ENCODE results near the gene ECM1.

The ECM1 gene

GRCh38 chr1:150560011-150560438 lies 52.1 kb downstream of the ECM1 start:
- peak; percentile 74 for DNase-seq (ENCODE audit: low spot score)
- Histone ChIP-seq H2AK5ac (ENCODE audit: low read depth, low read length) (peak overlapping the region; percentile 29), H4K8ac (ENCODE audit: low read depth, low read length) (no peak overlapping the region), H3K14ac (ENCODE audit: low read length) (no peak overlapping the region), H2BK15ac (ENCODE audit: low read length) (no peak overlapping the region), H3K23ac (ENCODE audit: low read depth, low read length, poor library complexity) (no peak overlapping the region), H3K4me2 (ENCODE audit: insufficient read depth, low read length, poor library complexity, severe bottlenecking) (no peak overlapping the region), H3K4me3 (ENCODE audit: low read length in 2 of 2) (peak overlapping the region in 1 of 2 donors; percentile 43), H3K27me3 (ENCODE audit: control insufficient read depth in 3 of 3, insufficient read depth in 3 of 3, low read depth in 1 of 3, low read length in 3 of 3) (no peaks in the 10 kb centered on the region), H2AFZ (ENCODE audit: low read length) (no peak overlapping the region), H3K9ac (ENCODE audit: low read depth, low read length, poor library complexity) (no peak overlapping the region), H2BK5ac (ENCODE audit: low read length) (no peak overlapping the region), H3K4ac (ENCODE audit: low read length) (no peak overlapping the region), H2BK120ac (ENCODE audit: low read depth, low read length) (no peak overlapping the region), H4K91ac (ENCODE audit: low read depth, low read length, poor library complexity) (no peak overlapping the region), H3K27ac (replicated peaks; ENCODE audit: low read length) (peak overlapping the region; percentile 6), H3K9me3 (replicated peaks in 1 of 2; ENCODE audit: control insufficient read depth in 2 of 2, insufficient read depth in 1 of 2, low read depth in 1 of 2, low read length in 2 of 2) (peaks cover 0 to 2% of the 10 kb centered on the region in 2 donors), H2BK12ac (ENCODE audit: low read length) (no peak overlapping the region), H3K36me3 (replicated peaks in 1 of 2; ENCODE audit: control insufficient read depth in 2 of 2, insufficient read depth in 2 of 2, low read length in 2 of 2) (peaks cover 3 to 4% of the 10 kb centered on the region in 2 donors), H3K4me1 (ENCODE audit: control insufficient read depth in 2 of 2, insufficient read depth in 1 of 2, low read depth in 1 of 2, low read length in 2 of 2) (peaks cover 25 to 30% of the 10 kb centered on the region in 2 donors), H3K18ac (ENCODE audit: low read length) (peak overlapping the region; percentile 33), H3K79me1 (ENCODE audit: low read depth, low read length) (peaks cover 6% of the 10 kb centered on the region)
- WGBS, 2 donors (ENCODE audit: extremely low coverage in 2 of 2, insufficient read length in 2 of 2, insufficient replicate concordance in 1 of 2) = no CpG with 5 or more reads among the region's 9 CpGs

- H4K91ac ChIP-seq (ENCODE audit: low read depth, low read length, poor library complexity) = no peak overlapping the region
- no peak overlapping the region for H4K8ac ChIP-seq (ENCODE audit: low read depth, low read length)
- WGBS, 2 donors (ENCODE audit: extremely low coverage in 2 of 2, insufficient read length in 2 of 2, insufficient replicate concordance in 1 of 2) = no CpG with 5 or more reads among the region's 17 CpGs
- no peak overlapping the region for H2BK120ac ChIP-seq (ENCODE audit: low read depth, low read length)
- H3K4me2 ChIP-seq (ENCODE audit: insufficient read depth, low read length, poor library complexity, severe bottlenecking) = peak overlapping the region; percentile 90
- peak overlapping the region; percentile 38 for H3K23ac ChIP-seq (ENCODE audit: low read depth, low read length, poor library complexity)
- peaks cover 2% of the 10 kb centered on the region for H3K79me1 ChIP-seq (ENCODE audit: low read depth, low read length)
- H3K4me1 ChIP-seq (ENCODE audit: control insufficient read depth in 2 of 2, insufficient read depth in 1 of 2, low read depth in 1 of 2, low read length in 2 of 2) = peaks cover 26 to 27% of the 10 kb centered on the region in 2 donors
- H2BK12ac ChIP-seq (ENCODE audit: low read length) = no peak overlapping the region
- peak overlapping the region; percentile 84 for H2AFZ ChIP-seq (ENCODE audit: low read length)
- peak overlapping the region; percentile 100 for H3K27ac ChIP-seq (replicated peaks; ENCODE audit: low read length)
- no peak overlapping the region for H2AK5ac ChIP-seq (ENCODE audit: low read depth, low read length)
- H3K4me3 ChIP-seq (ENCODE audit: low read length in 2 of 2) = peak overlapping the region; percentile 60 to 84
- H3K4ac ChIP-seq (ENCODE audit: low read length) = no peak overlapping the region
- H3K9me3 ChIP-seq (replicated peaks in 1 of 2; ENCODE audit: control insufficient read depth in 2 of 2, insufficient read depth in 1 of 2, low read depth in 1 of 2, low read length in 2 of 2) = no peaks in the 10 kb centered on the region
- H3K27me3 ChIP-seq (ENCODE audit: control insufficient read depth in 3 of 3, insufficient read depth in 3 of 3, low read depth in 1 of 3, low read length in 3 of 3) = no peaks in the 10 kb centered on the region
- H3K9ac ChIP-seq (ENCODE audit: low read depth, low read length, poor library complexity) = peak overlapping the region; percentile 26
- peak overlapping the region; percentile 89 for H2BK5ac ChIP-seq (ENCODE audit: low read length)
- peak overlapping the region; percentile 94 for H3K18ac ChIP-seq (ENCODE audit: low read length)
- no peak overlapping the region for H2BK15ac ChIP-seq (ENCODE audit: low read length)
- peaks cover 1 to 3% of the 10 kb centered on the region in 2 donors for H3K36me3 ChIP-seq (replicated peaks in 1 of 2; ENCODE audit: control insufficient read depth in 2 of 2, insufficient read depth in 2 of 2, low read length in 2 of 2)
- DNase-seq (ENCODE audit: low spot score) = peak; percentile 90
- H3K14ac ChIP-seq (ENCODE audit: low read length) = no peak overlapping the region
Observed at GRCh38 chr1:150560576-150561253, 52.8 kb downstream of the ECM1 start.

- no peaks in the 10 kb centered on the region for H3K27me3 ChIP-seq (ENCODE audit: control insufficient read depth in 3 of 3, insufficient read depth in 3 of 3, low read depth in 1 of 3, low read length in 3 of 3)
Observed at GRCh38 chr1:150561254-150561973, 53.5 kb downstream of the ECM1 start.

GRCh38 chr1:150561974-150562445 lies 54.1 kb downstream of the ECM1 start:
- H2BK5ac ChIP-seq (ENCODE audit: low read length) = peak overlapping the region; percentile 89
- H2BK15ac ChIP-seq (ENCODE audit: low read length) = peak overlapping the region; percentile 76
- peak overlapping the region; percentile 84 for H2AFZ ChIP-seq (ENCODE audit: low read length)
- H3K18ac ChIP-seq (ENCODE audit: low read length) = peak overlapping the region; percentile 100
- no peak overlapping the region for H3K14ac ChIP-seq (ENCODE audit: low read length)
- H3K27ac ChIP-seq (replicated peaks; ENCODE audit: low read length) = peak overlapping the region; percentile 100
- peak overlapping the region; percentile 60 to 84 for H3K4me3 ChIP-seq (ENCODE audit: low read length in 2 of 2)
- DNase-seq (ENCODE audit: low spot score) = peak; percentile 81
- H4K91ac ChIP-seq (ENCODE audit: low read depth, low read length, poor library complexity) = no peak overlapping the region
- no CpG with 5 or more reads among the region's 18 CpGs for WGBS, 2 donors (ENCODE audit: extremely low coverage in 2 of 2, insufficient read length in 2 of 2, insufficient replicate concordance in 1 of 2)
- peaks cover 7% of the 10 kb centered on the region for H3K79me1 ChIP-seq (ENCODE audit: low read depth, low read length)
- H3K4ac ChIP-seq (ENCODE audit: low read length) = no peak overlapping the region
- H2BK120ac ChIP-seq (ENCODE audit: low read depth, low read length) = peak overlapping the region; percentile 18
- no peaks in the 10 kb centered on the region for H3K27me3 ChIP-seq (ENCODE audit: control insufficient read depth in 3 of 3, insufficient read depth in 3 of 3, low read depth in 1 of 3, low read length in 3 of 3)
- H2AK5ac ChIP-seq (ENCODE audit: low read depth, low read length) = no peak overlapping the region
- no peaks in the 10 kb centered on the region for H3K9me3 ChIP-seq (replicated peaks in 1 of 2; ENCODE audit: control insufficient read depth in 2 of 2, insufficient read depth in 1 of 2, low read depth in 1 of 2, low read length in 2 of 2)
- peaks cover 28 to 33% of the 10 kb centered on the region in 2 donors for H3K4me1 ChIP-seq (ENCODE audit: control insufficient read depth in 2 of 2, insufficient read depth in 1 of 2, low read depth in 1 of 2, low read length in 2 of 2)
- H3K9ac ChIP-seq (ENCODE audit: low read depth, low read length, poor library complexity) = peak overlapping the region; percentile 89
- H3K36me3 ChIP-seq (replicated peaks in 1 of 2; ENCODE audit: control insufficient read depth in 2 of 2, insufficient read depth in 2 of 2, low read length in 2 of 2) = peaks cover 0 to 3% of the 10 kb centered on the region in 2 donors
- H3K23ac ChIP-seq (ENCODE audit: low read depth, low read length, poor library complexity) = no peak overlapping the region
- H4K8ac ChIP-seq (ENCODE audit: low read depth, low read length) = no peak overlapping the region
- no peak overlapping the region for H2BK12ac ChIP-seq (ENCODE audit: low read length)
- H3K4me2 ChIP-seq (ENCODE audit: insufficient read depth, low read length, poor library complexity, severe bottlenecking) = peak overlapping the region; percentile 90

More at GRCh38 chr1:150561254-150561973, 53.5 kb downstream of the ECM1 start:
- H3K36me3 ChIP-seq (replicated peaks in 1 of 2; ENCODE audit: control insufficient read depth in 2 of 2, insufficient read depth in 2 of 2, low read length in 2 of 2) = peaks cover 0 to 3% of the 10 kb centered on the region in 2 donors
- H3K79me1 ChIP-seq (ENCODE audit: low read depth, low read length) = peaks cover 2% of the 10 kb centered on the region
- H2AK5ac ChIP-seq (ENCODE audit: low read depth, low read length) = peak overlapping the region; percentile 20
- peak overlapping the region; percentile 84 for H2AFZ ChIP-seq (ENCODE audit: low read length)
- WGBS, 2 donors (ENCODE audit: extremely low coverage in 2 of 2, insufficient read length in 2 of 2, insufficient replicate concordance in 1 of 2) = no CpG with 5 or more reads among the region's 32 CpGs
- H3K14ac ChIP-seq (ENCODE audit: low read length) = no peak overlapping the region
- peaks cover 26 to 27% of the 10 kb centered on the region in 2 donors for H3K4me1 ChIP-seq (ENCODE audit: control insufficient read depth in 2 of 2, insufficient read depth in 1 of 2, low read depth in 1 of 2, low read length in 2 of 2)
- peak overlapping the region; percentile 100 for H3K27ac ChIP-seq (replicated peaks; ENCODE audit: low read length)
- peak; percentile 92 for DNase-seq (ENCODE audit: low spot score)
- peak overlapping the region; percentile 38 for H3K23ac ChIP-seq (ENCODE audit: low read depth, low read length, poor library complexity)
- peak overlapping the region; percentile 100 for H3K18ac ChIP-seq (ENCODE audit: low read length)
- H3K9me3 ChIP-seq (replicated peaks in 1 of 2; ENCODE audit: control insufficient read depth in 2 of 2, insufficient read depth in 1 of 2, low read depth in 1 of 2, low read length in 2 of 2) = no peaks in the 10 kb centered on the region
- H2BK12ac ChIP-seq (ENCODE audit: low read length) = no peak overlapping the region
- H2BK120ac ChIP-seq (ENCODE audit: low read depth, low read length) = peak overlapping the region; percentile 18
- H3K9ac ChIP-seq (ENCODE audit: low read depth, low read length, poor library complexity) = peak overlapping the region; percentile 89
- peak overlapping the region; percentile 76 for H2BK15ac ChIP-seq (ENCODE audit: low read length)
- peak overlapping the region; percentile 90 for H3K4me2 ChIP-seq (ENCODE audit: insufficient read depth, low read length, poor library complexity, severe bottlenecking)
- H3K4me3 ChIP-seq (ENCODE audit: low read length in 2 of 2) = peak overlapping the region; percentile 60 to 84
- H2BK5ac ChIP-seq (ENCODE audit: low read length) = peak overlapping the region; percentile 89
- no peak overlapping the region for H4K8ac ChIP-seq (ENCODE audit: low read depth, low read length)
- no peak overlapping the region for H4K91ac ChIP-seq (ENCODE audit: low read depth, low read length, poor library complexity)
- peak overlapping the region; percentile 0 for H3K4ac ChIP-seq (ENCODE audit: low read length)

All from neuronal stem cell (in vitro differentiated cells).